Uterus (tissue), 2 donors: ENCODE data around the gene ERC2.

ENCODE experiments used
- POLR2A ChIP-seq, 2 donors: fragments of 450-650 bp; IDR thresholded peaks; one replicate each; pipeline ENCODE4 v1.6.1; 2016; ENCODE audit warnings: antibody characterized with exemption in 2 of 2, mild to moderate bottlenecking in 1 of 2, moderate library complexity in 1 of 2
- TF ChIP-seq, protein P1 (sequence below), 4 experiments: fragments of 200-600 bp in 2 of 4; fragments of 450-650 bp in 2 of 4; sonication (generic) in 2 of 4; IDR thresholded peaks; one replicate each; pipeline ENCODE4 v1.5.1; 2016 to 2019; ENCODE audit warnings: antibody characterized with exemption in 4 of 4, mild to moderate bottlenecking in 2 of 4, moderate library complexity in 1 of 4

DNA sequence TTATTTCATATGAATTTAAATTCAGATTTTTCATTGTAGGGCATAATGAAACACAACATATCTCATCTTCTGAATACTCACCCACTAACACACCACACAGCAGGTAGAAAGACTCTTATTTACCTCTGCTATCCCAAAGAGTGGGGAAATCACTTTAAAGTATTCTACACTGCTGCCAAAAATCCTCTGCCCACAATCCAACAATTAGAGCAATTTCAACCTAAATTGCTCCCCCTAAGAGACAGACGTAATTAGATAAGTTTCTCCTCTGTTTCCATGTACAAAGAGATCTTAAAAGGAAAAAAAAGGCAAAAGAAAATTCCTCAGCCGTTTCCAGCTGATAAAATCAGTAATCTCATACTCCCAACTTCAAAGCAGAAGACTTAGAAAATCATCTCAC lies 331.8 kb downstream of the ERC2 start:
- TF ChIP-seq, protein P1, sequence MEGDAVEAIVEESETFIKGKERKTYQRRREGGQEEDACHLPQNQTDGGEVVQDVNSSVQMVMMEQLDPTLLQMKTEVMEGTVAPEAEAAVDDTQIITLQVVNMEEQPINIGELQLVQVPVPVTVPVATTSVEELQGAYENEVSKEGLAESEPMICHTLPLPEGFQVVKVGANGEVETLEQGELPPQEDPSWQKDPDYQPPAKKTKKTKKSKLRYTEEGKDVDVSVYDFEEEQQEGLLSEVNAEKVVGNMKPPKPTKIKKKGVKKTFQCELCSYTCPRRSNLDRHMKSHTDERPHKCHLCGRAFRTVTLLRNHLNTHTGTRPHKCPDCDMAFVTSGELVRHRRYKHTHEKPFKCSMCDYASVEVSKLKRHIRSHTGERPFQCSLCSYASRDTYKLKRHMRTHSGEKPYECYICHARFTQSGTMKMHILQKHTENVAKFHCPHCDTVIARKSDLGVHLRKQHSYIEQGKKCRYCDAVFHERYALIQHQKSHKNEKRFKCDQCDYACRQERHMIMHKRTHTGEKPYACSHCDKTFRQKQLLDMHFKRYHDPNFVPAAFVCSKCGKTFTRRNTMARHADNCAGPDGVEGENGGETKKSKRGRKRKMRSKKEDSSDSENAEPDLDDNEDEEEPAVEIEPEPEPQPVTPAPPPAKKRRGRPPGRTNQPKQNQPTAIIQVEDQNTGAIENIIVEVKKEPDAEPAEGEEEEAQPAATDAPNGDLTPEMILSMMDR (IDR thresholded peaks at IDR 0.05), result no peak
- no peak for TF ChIP-seq POLR2A (IDR thresholded peaks at IDR 0.05)
